HG03520 (cell line): ENCODE measurements around the gene CYP3A7.
"Not testable (repeated sequence)": the region's sequence is repeated elsewhere in the genome, so short reads cannot be mapped to it uniquely, and the experiment has no call there.

Experiments
- ATAC-seq: cut with Tn5 transposase; IDR thresholded peaks from one replicate; pipeline ENCODE4 v1.9.1; 2021; ENCODE audit warnings: mild to moderate bottlenecking, moderate library complexity; ENCODE audit not compliant: unreplicated experiment

Gene CYP3A7

GRCh38 chr7:99674995-99675742 is 59.8 kb downstream of the CYP3A7 start:
- no peak for ATAC-seq

- ATAC-seq, result no peak
These were observed 62.4 kb downstream of the CYP3A7 start for GRCh38 chr7:99672573-99672972.

- ATAC-seq, result no peak
These were observed 65.2 kb downstream of the CYP3A7 start for GRCh38 chr7:99669782-99670181.

GRCh38 chr7:99668541-99668940 is 66.5 kb downstream of the CYP3A7 start:
- ATAC-seq, result no peak

- ATAC-seq, result no peak
These were observed 67.8 kb downstream of the CYP3A7 start for GRCh38 chr7:99667179-99667578.

- no peak for ATAC-seq
These were observed 69.0 kb downstream of the CYP3A7 start for GRCh38 chr7:99666013-99666395.

- no peak for ATAC-seq
These were observed 69.5 kb downstream of the CYP3A7 start for GRCh38 chr7:99665312-99666012.

- ATAC-seq, result not testable (repeated sequence)
These were observed 77.1 kb downstream of the CYP3A7 start for GRCh38 chr7:99657879-99658278.
